NCI-H524 treated with DMSO at 0.1 percent for 48 hours (cell line): ENCODE results near the gene WWC1.

Experiments used
- DNase-seq: peaks from one replicate; lab custom pipeline; 2025; lab: John Stamatoyannopoulos, UW

WWC1 gene

DNA sequence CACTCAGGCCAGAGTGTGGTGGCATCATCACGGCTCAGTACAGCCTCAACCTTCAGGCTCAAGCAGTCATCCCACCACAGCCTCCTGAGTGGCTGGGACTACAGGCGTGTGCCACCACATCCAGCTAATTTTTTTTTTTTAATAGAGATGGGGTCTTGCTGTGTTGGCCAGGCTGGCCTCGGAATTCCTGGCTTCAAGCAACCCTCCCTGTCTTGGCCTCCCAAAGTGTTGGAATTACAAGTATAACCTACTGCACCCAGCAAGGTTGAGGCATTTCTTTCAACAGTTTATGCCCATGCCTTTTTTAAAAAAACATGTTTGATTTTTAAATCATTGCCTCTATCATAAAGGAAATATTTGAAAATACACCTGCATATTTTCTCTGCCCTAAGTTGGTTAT, 197.6 kb downstream of the WWC1 start:
- DNase-seq = no peak

DNA sequence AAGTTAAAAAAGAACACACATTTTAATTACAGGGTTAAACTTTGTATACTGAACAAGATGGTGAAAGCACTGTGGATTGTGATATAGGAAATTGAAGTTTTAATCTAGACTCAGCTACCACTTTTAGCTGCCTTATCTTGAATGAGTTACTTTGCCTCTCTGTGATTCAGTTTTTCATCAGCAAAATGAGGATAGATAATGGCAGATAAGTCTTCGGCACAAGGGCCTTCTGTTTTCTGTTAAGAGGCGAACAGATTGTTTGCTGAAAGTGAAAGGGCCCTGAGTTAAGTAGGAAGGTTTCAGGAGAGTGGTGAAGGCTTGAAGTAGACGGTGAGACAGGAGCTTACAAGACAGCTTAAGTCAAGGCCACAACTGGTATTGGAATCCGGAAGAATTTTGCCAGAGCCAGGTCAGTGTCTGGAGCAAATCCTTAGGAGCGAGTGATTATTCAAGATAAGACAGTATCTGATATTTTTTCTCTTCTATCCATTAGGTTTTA, 202.7 kb downstream of the WWC1 start:
- DNase-seq = no peak

- DNase-seq = no peak
Observed at GRCh38 chr5:168502563-168503237, 211.3 kb downstream of the WWC1 start.

GRCh38 chr5:168513861-168514428, 222.5 kb downstream of the WWC1 start:
- no peak for DNase-seq
